CD4-positive, CD25-positive, alpha-beta regulatory T cell (primary cell): ENCODE results near the gene EIF3J. TPM values are rescaled to one million over a fixed set of nuclear protein-coding genes. Genes with fewer than 3 reads are reported as not detected.

Experiments used
- ATAC-seq, 2 donors: fragments of 150-1000 bp; cut with Tn5 transposase; one replicate each; pipeline ENCODE4 v1.10.0; 2021; ENCODE audit warnings: low read depth in 2 of 2, moderate number of reproducible peaks in 2 of 2, moderate library complexity in 1 of 2
- DNase-seq, 3 donors: peaks; one replicate each; pipeline versions ENCODE4 v3.0.0 to v3.0.0-alpha.2; 2012 to 2022; ENCODE audit warnings: mixed read lengths in 1 of 3
- H3K27ac ChIP-seq: one replicate; pipeline ENCODE4 v1.7.0; 2013; ENCODE audit warnings: mild to moderate bottlenecking, low read length; ENCODE audit not compliant: insufficient read depth, poor library complexity, severe bottlenecking
- H3K27me3 ChIP-seq: one replicate; pipeline ENCODE4 v1.7.0; 2013; ENCODE audit warnings: low read length; ENCODE audit not compliant: control insufficient read depth, insufficient read depth
- H3K36me3 ChIP-seq: one replicate; pipeline ENCODE4 v1.7.0; 2013; ENCODE audit warnings: mild to moderate bottlenecking, low read length, moderate library complexity; ENCODE audit not compliant: control insufficient read depth, insufficient read depth
- H3K4me1 ChIP-seq: 2 replicates; pipeline ENCODE4 v1.7.0; 2013; ENCODE audit warnings: mild to moderate bottlenecking, low read length; ENCODE audit not compliant: insufficient read depth, control insufficient read depth, poor library complexity, severe bottlenecking
- H3K4me3 ChIP-seq: one replicate; pipeline ENCODE4 v1.7.0; 2013; ENCODE audit warnings: low read depth, mild to moderate bottlenecking, low read length, moderate library complexity
- H3K9me3 ChIP-seq, 2 experiments: 1 replicate in 1 of 2; 2 replicates in 1 of 2; pipeline ENCODE4 v1.7.0; 2013; ENCODE audit warnings: low read length in 2 of 2, mild to moderate bottlenecking in 1 of 2, moderate library complexity in 1 of 2; ENCODE audit not compliant: control insufficient read depth in 2 of 2
- H3K27ac Mint-ChIP-seq, 3 donors: one replicate each; pipeline ENCODE4 v1.8.0; 2020 to 2022; ENCODE audit warnings: mild to moderate bottlenecking in 3 of 3, mixed read lengths in 3 of 3, moderate library complexity in 2 of 3
- H3K27me3 Mint-ChIP-seq: one replicate; pipeline ENCODE4 v1.8.0; 2022; ENCODE audit warnings: mild to moderate bottlenecking, mixed read lengths
- H3K36me3 Mint-ChIP-seq: one replicate; pipeline ENCODE4 v1.8.0; 2020; ENCODE audit warnings: mixed read lengths
- H3K4me1 Mint-ChIP-seq, 4 donors: one replicate each; pipeline ENCODE4 v1.8.0; 2020 to 2022; ENCODE audit warnings: mixed read lengths in 4 of 4, mild to moderate bottlenecking in 1 of 4
- H3K4me3 Mint-ChIP-seq, 4 donors: one replicate each; pipeline ENCODE4 v1.8.0; 2020 to 2022; ENCODE audit warnings: mild to moderate bottlenecking in 4 of 4, mixed read lengths in 4 of 4, moderate library complexity in 3 of 4
- H3K9me3 Mint-ChIP-seq, 7 donors: one replicate each; pipeline ENCODE4 v1.8.0; 2020 to 2022; ENCODE audit warnings: mixed read lengths in 7 of 7, mild to moderate bottlenecking in 3 of 7, moderate library complexity in 2 of 7
- polyA plus RNA-seq, 4 donors: library from polyadenylated mRNA; unstranded; fragments of 300-500 nt; fragmentation: Illumina TruSeq; gene quantifications; one replicate each; pipeline ENCODE4 v1.2.3, GENCODE V29; 2021
- total RNA-seq: library from RNA; stranded (reverse); gene quantifications from one replicate; pipeline ENCODE4 v1.2.3, GENCODE V29; 2022

The EIF3J gene
- total and polyA plus RNA-seq, 5 donors from 2014 or later, result 18.2 to 80.4 (median 25.7) TPM

- ATAC-seq, result peak; percentile 50 to 52
- H3K36me3 Mint-ChIP-seq, result peaks cover 18% of the 10 kb centered on the region
- H3K4me1 ChIP-seq, result no peaks in the 10 kb centered on the region
- H3K27ac ChIP-seq, result peak overlapping the region; percentile 39
- no peaks in the 10 kb centered on the region for H3K9me3 Mint-ChIP-seq
- peak in 2 of 3 donors; percentile 41 to 42 for DNase-seq
- H3K36me3 ChIP-seq, result peaks cover 54% of the 10 kb centered on the region
- H3K27me3 ChIP-seq, result no peaks in the 10 kb centered on the region
- peaks cover 13 to 24% (median 20%) of the 10 kb centered on the region in 4 donors for H3K4me1 Mint-ChIP-seq
- no peak overlapping the region for H3K4me3 ChIP-seq
- H3K4me3 Mint-ChIP-seq, result no peak overlapping the region
- no peaks in the 10 kb centered on the region for H3K9me3 ChIP-seq
- H3K27ac Mint-ChIP-seq, result peak overlapping the region in 2 of 3 donors; percentile 34 to 49
- no peaks in the 10 kb centered on the region for H3K27me3 Mint-ChIP-seq
Observed at GRCh38 chr15:44501768-44502366, 35.1 kb upstream of the EIF3J start.

- H3K9me3 ChIP-seq, result no peaks in the 10 kb centered on the region
- no peaks in the 10 kb centered on the region for H3K4me1 ChIP-seq
- Mint-ChIP-seq H3K9me3 (no peaks in the 10 kb centered on the region), H3K36me3 (peaks cover 16% of the 10 kb centered on the region), H3K27me3 (no peaks in the 10 kb centered on the region), H3K27ac (no peak overlapping the region), H3K4me3 (no peak overlapping the region), H3K4me1 (peaks cover 0 to 5% (median 4%) of the 10 kb centered on the region in 4 donors)
- H3K4me3 ChIP-seq, result no peak overlapping the region
- DNase-seq (no peak), ATAC-seq (no peak)
- H3K27ac ChIP-seq, result no peak overlapping the region
- peaks cover 31% of the 10 kb centered on the region for H3K36me3 ChIP-seq
- no peaks in the 10 kb centered on the region for H3K27me3 ChIP-seq
Observed at GRCh38 chr15:44516436-44516835, 20.5 kb upstream of the EIF3J start.

- no peak overlapping the region for H3K4me3 ChIP-seq
- H3K9me3 Mint-ChIP-seq, result no peaks in the 10 kb centered on the region
- H3K36me3 ChIP-seq, result peaks cover 48% of the 10 kb centered on the region
- H3K9me3 ChIP-seq, result no peaks in the 10 kb centered on the region
- H3K4me1 Mint-ChIP-seq, result peaks cover 0 to 5% (median 4%) of the 10 kb centered on the region in 4 donors
- H3K27me3 Mint-ChIP-seq, result no peaks in the 10 kb centered on the region
- peak overlapping the region in 1 of 3 donors; percentile 23 for H3K27ac Mint-ChIP-seq
- ATAC-seq (no peak), DNase-seq (no peak)
- no peak overlapping the region for H3K27ac ChIP-seq
- H3K4me3 Mint-ChIP-seq, result peak overlapping the region in 1 of 4 donors; percentile 19
- H3K36me3 Mint-ChIP-seq, result peaks cover 23% of the 10 kb centered on the region
- no peaks in the 10 kb centered on the region for H3K27me3 ChIP-seq
- no peaks in the 10 kb centered on the region for H3K4me1 ChIP-seq
Observed at GRCh38 chr15:44519537-44519936, 17.4 kb upstream of the EIF3J start.

GRCh38 chr15:44525018-44525417 is 11.9 kb upstream of the EIF3J start:
- no peak overlapping the region for H3K27ac Mint-ChIP-seq
- Histone ChIP-seq H3K36me3 (peaks cover 56% of the 10 kb centered on the region), H3K27ac (no peak overlapping the region), H3K9me3 (no peaks in the 10 kb centered on the region), H3K4me1 (no peaks in the 10 kb centered on the region), H3K4me3 (no peak overlapping the region), H3K27me3 (no peaks in the 10 kb centered on the region)
- H3K27me3 Mint-ChIP-seq, result no peaks in the 10 kb centered on the region
- DNase-seq, result no peak
- no peaks in the 10 kb centered on the region for H3K9me3 Mint-ChIP-seq
- no peak for ATAC-seq
- H3K4me1 Mint-ChIP-seq, result peaks cover 0 to 11% (median 5%) of the 10 kb centered on the region in 4 donors
- H3K4me3 Mint-ChIP-seq, result no peak overlapping the region
- H3K36me3 Mint-ChIP-seq, result peaks cover 7% of the 10 kb centered on the region

- Mint-ChIP-seq H3K9me3 (no peaks in the 10 kb centered on the region), H3K27ac (peak overlapping the region in 1 of 3 donors; percentile 90), H3K4me1 (peaks cover 5 to 16% (median 11%) of the 10 kb centered on the region in 4 donors), H3K4me3 (no peak overlapping the region), H3K27me3 (no peaks in the 10 kb centered on the region), H3K36me3 (peaks cover 12% of the 10 kb centered on the region)
- Histone ChIP-seq H3K4me1 (no peaks in the 10 kb centered on the region), H3K27ac (no peak overlapping the region), H3K36me3 (peaks cover 45% of the 10 kb centered on the region), H3K27me3 (no peaks in the 10 kb centered on the region), H3K4me3 (no peak overlapping the region), H3K9me3 (no peaks in the 10 kb centered on the region)
- ATAC-seq (no peak), DNase-seq (no peak)
Observed at GRCh38 chr15:44527241-44527640, 9.7 kb upstream of the EIF3J start.

- peak overlapping the region in 1 of 4 donors; percentile 46 for H3K4me3 Mint-ChIP-seq
- no peaks in the 10 kb centered on the region for H3K27me3 ChIP-seq
- H3K36me3 ChIP-seq, result peaks cover 25% of the 10 kb centered on the region
- H3K27ac ChIP-seq, result no peak overlapping the region
- H3K27ac Mint-ChIP-seq, result peak overlapping the region in 2 of 3 donors; percentile 52 to 83
- no peak overlapping the region for H3K4me3 ChIP-seq
- peaks cover 4% of the 10 kb centered on the region for H3K36me3 Mint-ChIP-seq
- no peaks in the 10 kb centered on the region for H3K9me3 ChIP-seq
- H3K4me1 Mint-ChIP-seq, result peaks cover 8 to 30% (median 24%) of the 10 kb centered on the region in 4 donors
- H3K4me1 ChIP-seq, result no peaks in the 10 kb centered on the region
- no peaks in the 10 kb centered on the region for H3K9me3 Mint-ChIP-seq
- ATAC-seq, result no peak
- no peak for DNase-seq
- no peaks in the 10 kb centered on the region for H3K27me3 Mint-ChIP-seq
Observed at GRCh38 chr15:44529864-44530604, 6.9 kb upstream of the EIF3J start.

GRCh38 chr15:44530653-44531052 is 6.3 kb upstream of the EIF3J start:
- Mint-ChIP-seq H3K27me3 (no peaks in the 10 kb centered on the region), H3K36me3 (peaks cover 4% of the 10 kb centered on the region), H3K9me3 (no peaks in the 10 kb centered on the region), H3K27ac (peak overlapping the region in 2 of 3 donors; percentile 55 to 83), H3K4me3 (peak overlapping the region in 1 of 4 donors; percentile 46), H3K4me1 (peaks cover 12 to 37% (median 28%) of the 10 kb centered on the region in 4 donors)
- no peak for DNase-seq
- Histone ChIP-seq H3K36me3 (peaks cover 20% of the 10 kb centered on the region), H3K27ac (no peak overlapping the region), H3K4me1 (peaks cover 6% of the 10 kb centered on the region), H3K27me3 (no peaks in the 10 kb centered on the region), H3K4me3 (no peak overlapping the region), H3K9me3 (no peaks in the 10 kb centered on the region)
- no peak for ATAC-seq
